Measurements from ENCODE around the gene ICA1. TPM values are rescaled to one million over a fixed set of nuclear protein-coding genes. Genes with fewer than 3 reads are reported as not detected.
"Not testable (repeated sequence)": the region's sequence is repeated elsewhere in the genome, so short reads cannot be mapped to it uniquely, and the experiment has no call there.

ICA1 gene
- total RNA-seq, 1 donor from 2014 or later, result 30.3 TPM

DNA sequence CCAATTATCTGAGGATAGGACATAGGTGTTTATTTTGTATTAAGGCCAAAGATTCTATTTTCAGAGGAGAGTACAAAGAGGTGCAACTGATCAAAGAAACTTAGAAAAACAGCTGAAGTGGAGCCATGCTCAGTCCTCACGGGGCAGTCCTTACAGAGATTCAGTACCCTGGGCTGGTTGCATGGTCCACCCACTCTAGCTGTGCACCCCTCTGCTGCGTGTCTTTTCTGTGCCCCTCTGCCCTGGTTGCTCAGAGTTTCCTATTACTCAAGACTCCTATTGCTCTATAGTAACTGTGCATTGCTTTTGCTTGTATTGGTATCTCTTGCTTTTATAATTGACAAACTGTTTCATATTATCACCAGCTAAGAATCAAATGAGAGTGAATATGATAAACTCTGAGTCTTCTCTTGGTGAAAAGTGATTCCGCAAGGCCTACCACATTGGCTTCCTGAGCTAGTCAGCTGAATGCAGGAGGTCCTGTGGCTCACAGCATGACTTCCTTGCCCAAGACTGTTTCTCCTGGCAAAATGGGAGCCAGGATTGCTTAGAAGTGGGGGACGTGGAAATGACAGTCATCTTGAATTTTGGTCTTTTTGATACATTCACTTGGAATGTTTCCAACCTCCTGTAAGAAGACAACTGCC lies 156.4 kb downstream of the ICA1 start:
- DNase-seq (ENCODE audit: low read depth), result no peak
- H3K4me3 ChIP-seq (ENCODE audit: low read depth, low read length), result no peak overlapping the region
- TF ChIP-seq, protein P1, sequence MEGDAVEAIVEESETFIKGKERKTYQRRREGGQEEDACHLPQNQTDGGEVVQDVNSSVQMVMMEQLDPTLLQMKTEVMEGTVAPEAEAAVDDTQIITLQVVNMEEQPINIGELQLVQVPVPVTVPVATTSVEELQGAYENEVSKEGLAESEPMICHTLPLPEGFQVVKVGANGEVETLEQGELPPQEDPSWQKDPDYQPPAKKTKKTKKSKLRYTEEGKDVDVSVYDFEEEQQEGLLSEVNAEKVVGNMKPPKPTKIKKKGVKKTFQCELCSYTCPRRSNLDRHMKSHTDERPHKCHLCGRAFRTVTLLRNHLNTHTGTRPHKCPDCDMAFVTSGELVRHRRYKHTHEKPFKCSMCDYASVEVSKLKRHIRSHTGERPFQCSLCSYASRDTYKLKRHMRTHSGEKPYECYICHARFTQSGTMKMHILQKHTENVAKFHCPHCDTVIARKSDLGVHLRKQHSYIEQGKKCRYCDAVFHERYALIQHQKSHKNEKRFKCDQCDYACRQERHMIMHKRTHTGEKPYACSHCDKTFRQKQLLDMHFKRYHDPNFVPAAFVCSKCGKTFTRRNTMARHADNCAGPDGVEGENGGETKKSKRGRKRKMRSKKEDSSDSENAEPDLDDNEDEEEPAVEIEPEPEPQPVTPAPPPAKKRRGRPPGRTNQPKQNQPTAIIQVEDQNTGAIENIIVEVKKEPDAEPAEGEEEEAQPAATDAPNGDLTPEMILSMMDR (conservative IDR thresholded peaks at IDR 0.05; ENCODE audit: low read depth, low read length), result no peak

DNA sequence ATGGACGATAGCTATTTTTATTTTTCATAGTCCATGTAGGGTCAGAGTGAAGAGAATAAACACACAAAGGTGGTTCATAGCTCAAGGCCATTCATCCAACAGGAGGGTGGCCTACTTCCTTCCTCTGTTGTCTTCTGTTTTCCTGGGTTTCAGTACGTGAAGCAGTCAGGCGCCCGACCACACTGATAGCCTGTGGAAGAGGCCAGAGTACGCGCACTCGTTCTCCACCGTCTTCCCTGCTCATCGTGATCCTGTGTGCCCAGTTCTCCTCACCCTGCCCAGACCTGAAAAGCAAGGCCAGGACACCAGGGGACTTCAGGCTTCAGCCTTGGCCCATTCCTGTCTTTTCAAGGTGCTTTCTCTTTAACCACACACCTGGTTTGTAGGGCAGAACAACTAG lies 158.7 kb downstream of the ICA1 start:
- no peak for DNase-seq (ENCODE audit: low read depth)
- TF ChIP-seq, protein P1 (conservative IDR thresholded peaks at IDR 0.05; ENCODE audit: low read depth, low read length), result no peak
- no peak overlapping the region for H3K4me3 ChIP-seq (ENCODE audit: low read depth, low read length)

DNA sequence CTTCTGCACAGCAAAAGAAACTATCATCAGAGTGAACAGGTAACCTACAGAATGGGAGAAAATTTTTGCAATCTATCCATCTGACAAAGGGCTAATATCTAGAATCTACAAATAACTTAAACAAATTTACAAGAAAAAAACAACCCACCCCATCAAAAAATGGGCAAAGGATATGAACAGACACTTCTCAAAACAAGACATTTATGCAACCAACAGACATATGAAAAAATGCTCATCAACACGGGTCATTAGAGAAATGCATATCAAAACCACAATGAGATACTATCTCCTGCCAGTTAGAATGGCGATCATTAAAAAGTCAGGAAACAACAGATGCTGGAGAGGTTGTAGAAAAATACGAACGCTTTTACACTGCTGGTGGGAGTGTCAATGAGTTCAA lies 160.7 kb downstream of the ICA1 start:
- not testable (repeated sequence) for H3K4me3 ChIP-seq (ENCODE audit: low read depth, low read length); DNase-seq (ENCODE audit: low read depth)

DNA sequence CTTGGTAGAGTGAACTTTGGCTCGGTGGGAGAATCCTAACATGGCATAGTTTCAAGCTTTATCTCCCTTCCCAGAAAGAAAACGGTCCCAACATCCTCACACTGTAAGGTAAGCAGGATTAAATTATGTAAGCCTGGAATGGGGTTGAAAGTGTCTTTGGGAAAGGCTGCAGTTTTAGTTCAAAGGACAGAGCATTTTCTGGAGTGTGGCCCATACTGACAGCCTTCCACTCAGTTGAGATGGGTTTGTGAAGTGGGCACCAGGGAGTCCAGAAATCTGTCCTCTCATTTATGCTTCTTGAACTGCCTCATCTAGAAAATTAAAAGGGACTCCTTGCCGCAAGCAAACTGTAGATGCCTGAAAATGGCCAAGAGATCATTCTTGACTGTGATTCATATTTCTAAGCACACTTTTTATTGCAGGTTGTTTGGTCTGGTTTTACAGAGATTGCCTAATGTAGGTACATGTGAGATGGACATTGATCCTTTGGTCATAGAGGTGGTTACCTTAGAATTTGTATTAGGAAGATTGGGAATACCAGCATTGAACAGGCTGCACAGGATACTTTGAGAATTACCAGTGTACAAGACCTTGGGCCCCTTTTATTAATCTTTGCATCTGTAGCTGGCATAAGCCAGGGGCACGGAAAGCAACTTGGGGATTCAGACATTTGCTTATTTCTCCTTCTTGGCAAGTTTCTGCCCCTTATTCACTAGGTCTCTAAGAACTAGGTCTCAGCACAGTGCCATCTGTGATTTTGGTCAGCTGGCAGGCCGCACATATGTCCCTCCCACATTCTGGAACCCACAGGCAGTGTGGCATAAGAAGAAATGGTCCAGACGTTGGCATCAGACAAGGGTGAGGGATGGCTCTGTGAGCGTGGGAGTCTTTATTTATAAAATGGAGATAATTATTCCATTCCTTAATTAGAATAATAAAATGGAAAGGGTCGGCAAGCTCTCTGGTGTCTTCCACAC lies 167.5 kb downstream of the ICA1 start:
- DNase-seq (ENCODE audit: low read depth), result no peak
- H3K4me3 ChIP-seq (ENCODE audit: low read depth, low read length), result no peak overlapping the region
- TF ChIP-seq, protein P1 (conservative IDR thresholded peaks at IDR 0.05; ENCODE audit: low read depth, low read length), result no peak

DNA sequence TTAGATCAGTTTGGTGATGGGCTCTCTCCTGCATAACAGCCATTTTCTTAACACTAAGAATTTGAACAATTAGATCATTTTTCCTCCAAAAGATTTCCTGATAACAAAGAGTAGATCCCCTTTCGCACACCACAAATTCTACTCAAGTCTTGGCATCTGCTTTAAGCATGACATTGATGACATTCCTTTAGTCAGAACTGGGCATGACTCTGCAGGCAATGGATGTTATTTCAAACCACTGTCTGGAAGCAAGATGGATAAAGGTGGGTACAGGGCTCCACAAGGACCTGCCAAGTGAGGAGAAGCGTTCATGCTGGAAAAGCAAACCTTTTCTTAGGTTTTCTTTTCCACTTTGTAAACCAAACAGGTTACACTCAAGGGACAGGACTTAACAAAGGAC lies 169.8 kb downstream of the ICA1 start:
- H3K4me3 ChIP-seq (ENCODE audit: low read depth, low read length), result no peak overlapping the region
- DNase-seq (ENCODE audit: low read depth), result no peak

DNA sequence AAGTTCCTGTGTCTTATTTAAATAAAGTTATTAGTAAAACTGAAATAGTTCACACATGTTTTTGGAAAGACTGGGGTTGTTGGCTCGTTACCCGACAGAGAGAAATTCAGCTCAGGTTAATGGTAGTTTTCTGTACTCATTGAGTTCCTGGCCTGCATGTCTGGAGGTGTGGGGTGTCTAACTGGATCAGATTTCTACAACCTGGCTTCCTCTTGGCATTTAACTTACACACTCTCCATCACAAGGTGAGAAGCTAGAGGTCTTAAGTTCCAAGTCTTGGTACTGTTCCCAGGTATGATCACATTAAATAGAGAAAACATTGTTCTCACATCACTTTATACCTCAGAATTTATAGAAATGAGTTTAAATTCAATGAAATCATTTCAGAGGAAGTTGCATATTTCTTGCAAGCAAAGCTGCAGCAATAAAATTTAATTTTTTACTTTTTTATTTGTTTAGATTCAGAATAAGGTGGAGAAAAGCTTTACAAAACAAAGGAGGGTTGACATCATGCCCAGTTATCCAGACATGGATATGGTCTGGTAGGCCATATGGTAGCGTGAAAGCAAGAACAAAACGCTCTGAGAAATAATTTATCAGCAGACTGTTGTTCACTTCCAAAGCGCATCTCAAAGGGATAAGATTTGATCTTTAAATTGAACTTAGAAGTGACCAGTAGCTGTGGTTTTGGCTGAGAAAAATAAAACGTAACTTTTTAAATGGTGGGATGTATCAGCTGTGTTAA lies 172.8 kb downstream of the ICA1 start:
- DNase-seq (ENCODE audit: low read depth), result no peak
- TF ChIP-seq, protein P1 (conservative IDR thresholded peaks at IDR 0.05; ENCODE audit: low read depth, low read length), result no peak
- H3K4me3 ChIP-seq (ENCODE audit: low read depth, low read length), result no peak overlapping the region

More for the DNA sequence above, 169.8 kb downstream of the ICA1 start:
- TF ChIP-seq, protein P1 (conservative IDR thresholded peaks at IDR 0.05; ENCODE audit: low read depth, low read length), result no peak

DNA sequence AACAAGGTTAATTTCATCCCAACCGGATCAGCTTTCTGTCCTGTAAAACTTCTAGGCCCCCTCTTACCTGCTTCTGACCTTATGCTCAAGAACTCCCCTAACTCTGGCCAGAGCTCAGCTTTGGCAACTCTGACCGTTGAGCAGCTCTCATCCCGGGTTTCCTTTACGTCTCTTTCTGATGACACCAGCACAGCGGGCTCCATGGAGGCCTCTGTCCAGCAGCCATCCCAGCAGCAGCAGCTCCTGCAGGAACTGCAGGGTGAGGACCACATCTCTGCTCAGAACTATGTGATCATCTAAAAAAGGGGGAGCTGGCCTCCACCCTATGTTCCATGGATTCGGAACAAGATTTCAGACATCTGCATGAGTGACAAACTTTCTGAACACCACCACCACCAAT lies 175.7 kb downstream of the ICA1 start:
- TF ChIP-seq, protein P1 (conservative IDR thresholded peaks at IDR 0.05; ENCODE audit: low read depth, low read length), result no peak
- DNase-seq (ENCODE audit: low read depth), result no peak
- no peak overlapping the region for H3K4me3 ChIP-seq (ENCODE audit: low read depth, low read length)
